Stimulated activated memory B cell treated with anti-CD40 and anti-IgM and Interleukin-4, amounts not matched to agents 10 μg/mL and 1 μg/mL and 100 μg/mL, for 72 hours (primary cell): Measurements from ENCODE around the gene GORASP1.

Experiments
- ATAC-seq: fragments of 150-1000 bp; cut with Tn5 transposase; 2 replicates; pipeline ENCODE4 v1.10.0; 2021
- H3K27ac Mint-ChIP-seq: one replicate; pipeline ENCODE4 v1.8.0; 2022; ENCODE audit warnings: mild to moderate bottlenecking, mixed read lengths
- H3K27me3 Mint-ChIP-seq: one replicate; pipeline ENCODE4 v1.8.0; 2022; ENCODE audit warnings: mixed read lengths
- H3K36me3 Mint-ChIP-seq: one replicate; pipeline ENCODE4 v1.8.0; 2022; ENCODE audit warnings: mixed read lengths
- H3K4me1 Mint-ChIP-seq: one replicate; pipeline ENCODE4 v1.8.0; 2022; ENCODE audit warnings: mixed read lengths
- H3K4me3 Mint-ChIP-seq: one replicate; pipeline ENCODE4 v1.8.0; 2022; ENCODE audit warnings: mild to moderate bottlenecking, moderate library complexity, mixed read lengths
- H3K9me3 Mint-ChIP-seq: one replicate; pipeline ENCODE4 v1.8.0; 2022; ENCODE audit warnings: mixed read lengths

Gene GORASP1

DNA sequence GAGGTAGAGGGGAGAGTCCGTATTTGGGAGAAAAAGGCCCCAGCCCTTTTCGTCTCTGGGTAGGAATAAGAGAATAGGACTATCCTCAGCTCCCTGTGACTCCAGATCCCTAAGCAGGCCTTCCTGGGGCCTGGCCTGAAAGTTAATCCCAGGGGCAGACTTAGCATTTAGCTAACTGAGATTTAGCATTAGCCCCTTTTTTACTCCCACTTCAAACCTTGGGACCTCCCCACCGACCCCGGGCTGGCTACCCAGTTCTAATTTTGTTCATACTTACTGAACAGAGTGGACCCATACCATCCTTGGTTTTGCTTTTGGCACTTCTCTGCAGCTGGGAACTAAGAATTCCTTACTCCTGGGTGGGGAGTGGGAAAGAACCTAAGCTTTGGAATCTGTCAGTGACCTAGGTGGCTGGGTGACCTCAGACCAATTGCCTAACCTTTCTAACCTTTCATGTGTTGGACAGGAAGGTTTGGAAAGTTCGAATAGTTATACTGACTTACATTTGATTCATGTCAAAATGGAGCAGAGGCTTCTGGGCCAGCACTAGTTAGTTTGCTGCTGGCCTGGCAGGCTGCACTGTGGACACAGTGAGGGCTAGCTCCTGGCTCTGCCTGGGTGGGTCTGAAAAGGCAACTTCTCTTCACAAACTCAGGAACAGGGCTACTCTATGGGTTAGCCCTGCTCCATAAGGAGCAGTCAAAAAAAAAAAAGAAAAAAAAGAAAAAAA lies 11.7 kb upstream of the GORASP1 start:
- Mint-ChIP-seq H3K4me1 (peaks cover 44% of the 10 kb centered on the region), H3K36me3 (peaks cover 15% of the 10 kb centered on the region), H3K9me3 (no peaks in the 10 kb centered on the region), H3K4me3 (no peak overlapping the region), H3K27me3 (no peaks in the 10 kb centered on the region), H3K27ac (no peak overlapping the region)
- ATAC-seq: no peak

DNA sequence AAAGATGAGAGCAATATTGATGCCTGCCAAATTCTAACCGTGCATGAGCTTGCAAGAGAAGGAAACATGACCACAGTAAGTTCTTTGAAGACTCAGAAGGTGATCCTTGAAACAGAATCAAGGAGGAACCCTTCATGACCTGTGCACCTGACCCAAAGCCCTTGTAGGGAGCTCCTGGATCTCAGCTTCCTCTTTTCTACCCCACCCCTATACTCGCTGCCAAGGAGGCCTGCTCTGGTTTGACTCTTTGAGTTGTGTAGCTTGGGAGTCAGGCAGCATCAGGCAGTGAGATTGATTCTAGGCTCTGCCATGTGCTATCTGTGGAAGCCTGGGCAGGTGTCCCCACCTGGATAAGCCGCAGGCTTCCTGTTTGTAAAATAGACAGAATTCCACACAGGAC lies 10.7 kb upstream of the GORASP1 start:
- Mint-ChIP-seq H3K36me3 (peaks cover 16% of the 10 kb centered on the region), H3K27me3 (no peaks in the 10 kb centered on the region), H3K4me3 (no peak overlapping the region), H3K27ac (peak overlapping the region; percentile 48), H3K9me3 (no peaks in the 10 kb centered on the region), H3K4me1 (peaks cover 41% of the 10 kb centered on the region)
- peak; percentile 64 for ATAC-seq

DNA sequence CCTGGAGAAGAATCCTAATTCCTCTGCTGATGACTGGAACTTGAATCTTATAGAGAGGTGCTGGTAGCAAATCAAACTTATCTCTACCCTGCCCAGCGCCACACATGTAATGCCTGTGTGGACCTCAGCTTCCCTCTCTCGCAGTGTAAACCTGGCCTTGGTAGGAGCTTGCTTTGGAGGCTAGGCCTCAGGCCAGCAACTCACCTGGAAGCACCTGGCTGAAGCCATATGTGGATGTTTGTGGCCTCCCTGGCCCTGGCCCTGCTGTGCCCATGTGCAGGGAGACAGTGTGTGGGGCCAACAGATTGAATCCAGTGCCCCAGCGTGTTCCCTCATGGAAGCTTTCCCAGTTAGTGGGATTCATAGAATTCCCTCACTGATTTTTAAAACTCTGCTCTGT lies 8.4 kb upstream of the GORASP1 start:
- Mint-ChIP-seq H3K27me3 (no peaks in the 10 kb centered on the region), H3K4me1 (peaks cover 19% of the 10 kb centered on the region)

DNA sequence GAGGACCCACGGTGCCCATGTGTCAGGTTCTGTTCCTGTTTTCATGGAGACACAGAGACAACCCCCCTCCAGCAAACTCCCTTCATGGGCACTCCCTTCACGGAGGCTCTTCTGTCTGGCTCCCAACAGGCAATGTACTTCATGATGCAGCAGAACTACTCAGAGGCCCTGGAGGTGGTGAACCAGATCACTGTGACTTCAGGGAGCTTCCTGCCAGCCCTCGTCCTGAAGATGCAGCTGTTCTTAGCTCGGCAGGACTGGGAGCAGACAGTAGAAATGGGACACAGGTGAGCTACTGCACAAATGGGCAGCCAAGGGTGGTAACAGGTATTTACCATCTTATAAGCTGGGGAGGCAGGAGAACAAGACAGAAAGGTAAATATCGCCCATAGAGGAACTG lies 7.0 kb upstream of the GORASP1 start:
- H3K27me3 Mint-ChIP-seq: no peaks in the 10 kb centered on the region
- ATAC-seq: no peak
- no peak overlapping the region for H3K4me3 Mint-ChIP-seq
- H3K27ac Mint-ChIP-seq: peak overlapping the region; percentile 0
- peaks cover 17% of the 10 kb centered on the region for H3K4me1 Mint-ChIP-seq
- no peaks in the 10 kb centered on the region for H3K9me3 Mint-ChIP-seq
- H3K36me3 Mint-ChIP-seq: peaks cover 23% of the 10 kb centered on the region

More for the DNA sequence above, 8.4 kb upstream of the GORASP1 start:
- ATAC-seq: no peak
- H3K9me3 Mint-ChIP-seq: no peaks in the 10 kb centered on the region
- no peak overlapping the region for H3K27ac Mint-ChIP-seq
- H3K4me3 Mint-ChIP-seq: no peak overlapping the region
- peaks cover 23% of the 10 kb centered on the region for H3K36me3 Mint-ChIP-seq

DNA sequence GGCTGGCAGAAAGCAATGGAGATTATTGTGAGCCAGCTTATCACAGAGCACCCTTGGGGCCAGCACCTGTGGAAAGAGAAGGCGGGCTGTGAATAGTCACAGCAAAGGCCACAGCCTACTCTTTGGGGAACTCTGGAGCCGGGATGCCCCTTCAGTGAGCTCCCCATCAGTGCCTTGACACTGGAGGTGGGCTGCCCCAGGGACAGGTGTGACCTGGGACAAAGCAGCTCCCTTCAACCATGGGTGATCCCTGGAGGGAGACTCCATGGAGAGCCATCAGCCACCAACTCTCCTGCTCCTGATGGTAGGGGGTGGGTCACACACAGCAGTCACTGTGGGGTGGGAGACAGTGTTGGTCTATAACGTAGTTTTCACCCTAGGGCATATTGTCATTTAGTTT lies 5.9 kb upstream of the GORASP1 start:
- Mint-ChIP-seq H3K27me3 (no peaks in the 10 kb centered on the region), H3K4me1 (peaks cover 21% of the 10 kb centered on the region), H3K9me3 (no peaks in the 10 kb centered on the region), H3K27ac (no peak overlapping the region), H3K36me3 (peaks cover 17% of the 10 kb centered on the region), H3K4me3 (no peak overlapping the region)
- ATAC-seq: no peak

DNA sequence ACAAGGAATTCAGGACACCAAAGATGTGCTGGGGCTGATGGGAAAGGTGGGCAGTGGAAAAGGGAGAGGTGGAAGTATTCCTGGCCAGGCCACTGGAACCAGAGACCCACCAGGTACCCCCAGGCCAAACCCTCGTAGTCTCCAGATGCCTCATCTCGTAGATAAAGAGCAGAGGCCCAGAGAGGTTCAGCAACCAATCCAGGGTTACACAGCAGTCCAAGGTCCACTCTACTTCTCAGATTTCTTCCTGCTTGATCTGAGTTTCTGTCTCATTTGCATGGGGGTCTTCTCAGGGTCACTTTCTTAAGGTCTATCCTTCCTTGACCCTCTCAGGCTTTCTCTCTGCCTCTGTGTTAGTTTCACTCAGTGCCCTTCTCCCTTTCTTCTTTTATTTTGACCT lies 5.1 kb upstream of the GORASP1 start:
- no peak for ATAC-seq
- Mint-ChIP-seq H3K9me3 (no peaks in the 10 kb centered on the region), H3K4me1 (peaks cover 20% of the 10 kb centered on the region), H3K36me3 (peaks cover 14% of the 10 kb centered on the region), H3K27me3 (no peaks in the 10 kb centered on the region), H3K27ac (no peak overlapping the region), H3K4me3 (no peak overlapping the region)

DNA sequence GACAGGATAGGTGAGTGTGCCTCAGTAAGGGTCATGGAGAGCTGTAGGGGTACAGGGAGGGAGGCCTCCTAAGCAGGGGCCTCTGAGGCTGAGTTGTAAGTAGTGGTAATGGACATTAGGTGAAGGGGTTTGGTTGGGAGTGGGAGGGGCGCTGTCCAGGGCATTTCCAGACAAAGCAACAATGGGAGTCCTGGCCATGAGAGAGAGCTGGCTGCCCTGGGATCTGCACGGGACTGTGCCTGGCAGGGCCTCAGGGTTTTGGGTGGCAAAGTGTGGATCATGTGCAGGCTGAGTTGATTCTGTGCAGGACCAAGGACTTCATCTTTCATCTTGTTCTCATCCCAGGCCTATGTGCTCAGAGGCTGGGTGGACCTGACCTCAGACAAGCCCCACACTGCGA lies 4.7 kb upstream of the GORASP1 start:
- no peaks in the 10 kb centered on the region for H3K27me3 Mint-ChIP-seq
- H3K4me3 Mint-ChIP-seq: no peak overlapping the region
- no peaks in the 10 kb centered on the region for H3K9me3 Mint-ChIP-seq
- peaks cover 20% of the 10 kb centered on the region for H3K4me1 Mint-ChIP-seq
- ATAC-seq: no peak
- peaks cover 14% of the 10 kb centered on the region for H3K36me3 Mint-ChIP-seq
- H3K27ac Mint-ChIP-seq: peak overlapping the region; percentile 19

DNA sequence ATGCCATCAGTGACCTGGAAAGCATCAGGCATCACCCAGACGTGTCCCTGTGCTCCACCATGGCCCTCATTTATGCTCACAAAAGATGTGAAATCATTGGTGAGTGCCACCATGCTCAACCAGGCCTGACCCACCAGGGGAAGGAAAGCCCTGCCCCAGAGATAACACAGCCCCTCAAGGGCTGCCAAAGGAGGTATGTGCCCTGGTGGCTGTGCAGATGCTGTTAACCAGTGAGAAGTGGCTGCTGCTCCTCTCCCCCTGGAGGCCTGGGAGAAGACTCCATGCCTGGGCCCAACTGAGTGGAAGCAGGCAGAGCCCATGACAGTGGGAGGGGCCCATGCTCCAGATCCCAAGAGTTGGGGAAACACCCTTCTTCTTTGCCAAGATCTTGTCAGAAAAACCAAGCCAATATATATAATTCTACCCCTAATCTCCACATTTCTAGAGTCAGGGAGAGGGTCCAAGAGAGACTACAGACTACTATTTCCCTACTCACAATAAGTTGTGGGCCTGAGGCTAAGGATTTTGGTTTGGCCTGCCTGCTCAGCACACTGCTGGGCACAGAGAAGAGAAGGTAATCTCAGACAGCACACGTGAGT lies 2.7 kb upstream of the GORASP1 start:
- H3K4me3 Mint-ChIP-seq: no peak overlapping the region
- no peak for ATAC-seq
- no peaks in the 10 kb centered on the region for H3K27me3 Mint-ChIP-seq
- peaks cover 38% of the 10 kb centered on the region for H3K4me1 Mint-ChIP-seq
- H3K36me3 Mint-ChIP-seq: peaks cover 14% of the 10 kb centered on the region
- no peak overlapping the region for H3K27ac Mint-ChIP-seq
- H3K9me3 Mint-ChIP-seq: no peaks in the 10 kb centered on the region

DNA sequence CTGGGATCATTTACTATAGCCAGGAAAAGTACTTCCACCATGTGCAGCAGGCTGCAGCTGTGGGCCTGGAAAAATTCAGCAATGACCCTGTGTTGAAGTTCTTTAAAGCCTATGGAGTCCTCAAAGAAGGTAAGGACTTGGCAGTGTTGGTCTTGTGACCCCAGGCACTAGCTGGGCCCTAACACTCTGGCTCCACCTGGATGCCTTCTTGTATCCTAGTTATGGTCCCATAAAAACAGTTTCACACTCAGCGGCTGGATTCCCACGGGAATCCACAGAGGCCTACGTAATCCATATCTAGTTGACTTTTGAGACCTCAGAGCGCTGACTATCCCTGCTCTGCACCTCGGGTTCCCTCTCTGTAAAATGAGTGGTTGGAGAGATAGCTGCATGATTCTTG lies 1.7 kb upstream of the GORASP1 start:
- Mint-ChIP-seq H3K9me3 (no peaks in the 10 kb centered on the region), H3K27ac (peak overlapping the region; percentile 85), H3K27me3 (no peaks in the 10 kb centered on the region), H3K4me3 (no peak overlapping the region), H3K36me3 (peaks cover 8% of the 10 kb centered on the region), H3K4me1 (peaks cover 43% of the 10 kb centered on the region)
- ATAC-seq: no peak

DNA sequence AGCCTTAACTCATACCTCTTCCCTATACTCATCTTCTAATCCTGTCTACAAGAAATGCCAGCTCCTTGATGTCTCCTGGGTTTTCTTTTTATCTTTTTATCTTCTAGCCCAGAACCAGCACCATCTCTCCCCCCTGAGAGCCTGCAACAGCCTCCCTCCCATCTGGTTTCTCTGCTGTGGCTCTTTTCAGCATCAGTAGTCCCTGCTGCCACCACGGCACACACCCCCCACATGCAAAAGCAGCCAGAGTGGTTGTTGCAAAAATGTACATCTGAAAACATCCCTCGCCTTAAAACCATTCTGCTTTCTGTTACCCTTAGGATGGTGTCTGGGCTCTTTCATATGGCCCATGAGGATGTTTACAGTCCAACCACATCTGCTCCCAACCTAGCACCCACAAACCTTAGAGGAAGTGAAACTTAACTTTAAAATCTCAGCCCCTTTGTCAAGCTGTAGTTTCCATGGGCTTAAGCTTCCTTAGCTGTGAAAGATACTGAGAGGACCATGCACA lies 828 bp upstream of the GORASP1 start:
- ATAC-seq: peak; percentile 88
- H3K4me3 Mint-ChIP-seq: peak overlapping the region; percentile 91
- H3K4me1 Mint-ChIP-seq: peaks cover 50% of the 10 kb centered on the region
- peaks cover 7% of the 10 kb centered on the region for H3K36me3 Mint-ChIP-seq
- no peaks in the 10 kb centered on the region for H3K9me3 Mint-ChIP-seq
- H3K27me3 Mint-ChIP-seq: no peaks in the 10 kb centered on the region
- H3K27ac Mint-ChIP-seq: peak overlapping the region; percentile 85

DNA sequence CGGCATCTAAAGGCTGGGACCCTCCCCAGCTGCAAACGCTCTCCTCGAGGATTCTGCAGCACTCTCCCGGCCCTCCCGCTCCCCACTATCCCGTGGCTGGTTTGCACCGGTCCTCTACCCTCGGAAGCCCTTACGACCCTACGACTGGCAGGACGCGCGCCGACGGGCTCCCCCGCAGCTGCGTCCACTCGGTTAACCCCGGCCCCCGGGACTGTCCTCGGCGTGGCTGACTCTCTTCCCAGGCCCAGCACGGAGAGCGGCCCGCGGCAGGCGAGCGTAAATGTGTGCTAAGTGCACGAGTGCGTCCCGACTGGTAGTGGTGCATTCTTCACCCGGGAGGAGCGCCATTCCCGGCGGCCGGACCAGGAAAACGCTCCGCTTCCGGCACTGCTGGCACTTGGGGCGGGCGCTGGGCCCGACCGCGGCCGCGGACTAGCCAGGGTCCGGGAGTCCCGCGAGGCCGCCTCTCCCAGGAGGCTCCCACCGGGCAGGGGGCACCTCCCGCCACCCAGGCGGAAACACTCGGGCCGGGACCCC lies 508 bp downstream of the GORASP1 start:
- no peaks in the 10 kb centered on the region for H3K27me3 Mint-ChIP-seq
- peaks cover 3% of the 10 kb centered on the region for H3K36me3 Mint-ChIP-seq
- peaks cover 62% of the 10 kb centered on the region for H3K4me1 Mint-ChIP-seq
- peak overlapping the region; percentile 85 for H3K27ac Mint-ChIP-seq
- H3K4me3 Mint-ChIP-seq: peak overlapping the region; percentile 77
- no peaks in the 10 kb centered on the region for H3K9me3 Mint-ChIP-seq
- no peak for ATAC-seq

DNA sequence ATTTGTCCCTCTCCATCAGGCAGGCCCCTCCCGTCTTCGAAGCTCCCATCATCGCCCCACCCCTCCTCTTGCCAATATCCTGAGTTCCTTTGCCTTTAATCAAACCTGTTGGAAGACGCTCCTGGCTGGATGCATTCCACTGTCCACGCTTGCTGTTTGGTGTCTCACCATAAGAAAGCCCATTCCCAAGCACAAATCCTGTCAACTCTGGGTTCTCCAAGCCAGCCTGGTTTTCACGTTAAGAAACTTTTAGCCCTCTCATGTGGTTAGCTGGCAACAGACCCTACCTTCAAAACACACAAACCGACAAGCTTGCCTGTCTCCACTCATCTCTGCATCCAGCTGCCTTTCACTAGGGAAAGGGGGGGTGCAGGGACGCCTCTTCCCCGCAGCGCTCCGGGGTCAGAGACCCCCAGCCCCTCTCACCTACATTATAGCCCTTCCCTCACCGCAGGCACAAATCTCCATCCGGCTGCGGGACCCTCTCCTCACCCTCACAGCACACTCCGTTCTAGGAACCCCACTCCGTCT lies 1.1 kb downstream of the GORASP1 start:
- peak overlapping the region; percentile 77 for H3K4me3 Mint-ChIP-seq

DNA sequence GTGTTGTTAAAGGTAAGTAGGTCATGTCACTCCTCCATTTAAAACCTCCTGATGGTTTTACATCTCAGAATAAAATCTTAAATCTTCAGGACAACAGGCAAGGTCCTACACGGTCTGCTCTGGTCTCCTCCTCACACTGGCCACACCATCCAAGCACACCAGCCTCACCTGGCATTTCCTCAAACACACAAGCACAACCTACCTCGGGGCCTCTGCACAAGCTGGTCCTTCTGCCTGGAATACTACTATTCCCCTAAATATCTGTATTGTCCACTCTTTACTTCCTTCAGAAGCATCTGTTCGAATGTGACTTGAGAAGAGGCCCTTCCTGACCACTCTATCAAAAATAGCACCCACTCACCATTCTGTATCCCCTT lies 1.8 kb downstream of the GORASP1 start:
- peaks cover 71% of the 10 kb centered on the region for H3K4me1 Mint-ChIP-seq
- H3K9me3 Mint-ChIP-seq: no peaks in the 10 kb centered on the region
- H3K27ac Mint-ChIP-seq: peak overlapping the region; percentile 85
- no peaks in the 10 kb centered on the region for H3K27me3 Mint-ChIP-seq
- ATAC-seq: no peak
- H3K4me3 Mint-ChIP-seq: peak overlapping the region; percentile 77
- H3K36me3 Mint-ChIP-seq: no peaks in the 10 kb centered on the region

More for the DNA sequence above, 1.1 kb downstream of the GORASP1 start:
- H3K36me3 Mint-ChIP-seq: no peaks in the 10 kb centered on the region
- H3K9me3 Mint-ChIP-seq: no peaks in the 10 kb centered on the region
- peak overlapping the region; percentile 85 for H3K27ac Mint-ChIP-seq
- H3K27me3 Mint-ChIP-seq: no peaks in the 10 kb centered on the region
- ATAC-seq: no peak
- peaks cover 64% of the 10 kb centered on the region for H3K4me1 Mint-ChIP-seq

DNA sequence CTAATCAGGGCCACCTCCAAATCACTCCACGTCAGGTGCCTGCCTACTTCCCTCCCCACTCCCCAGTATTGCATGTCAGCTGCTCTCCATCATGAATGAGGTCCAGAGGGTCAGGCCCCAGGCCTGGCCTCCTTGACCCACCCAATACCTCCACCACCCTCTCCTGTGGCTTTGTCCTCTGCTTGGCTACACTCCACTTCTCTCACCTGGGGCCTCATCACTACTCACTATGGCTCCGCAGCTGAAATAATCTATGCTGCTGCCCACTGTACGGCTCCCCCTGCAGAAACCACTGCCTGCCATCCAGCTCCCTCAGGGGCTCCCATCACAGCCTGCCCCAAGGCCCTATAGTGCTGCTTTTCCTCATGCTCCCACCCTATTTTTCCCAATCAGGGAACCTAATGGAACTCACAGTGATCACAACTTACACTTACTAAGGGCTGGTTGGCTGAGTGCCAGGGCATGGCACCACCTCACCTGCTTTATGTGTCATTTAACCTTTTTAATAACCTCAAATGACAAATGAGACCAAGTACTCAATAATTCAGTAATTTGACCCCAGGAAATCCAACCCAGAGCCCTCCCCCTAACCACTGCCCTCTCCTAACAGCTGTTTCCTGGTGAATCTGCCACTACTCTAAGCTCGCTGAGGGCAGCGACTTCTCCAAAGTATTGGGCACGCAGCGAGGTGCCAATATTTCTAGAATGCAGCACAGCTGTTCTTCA lies 2.3 kb downstream of the GORASP1 start:
- no peak for ATAC-seq
- H3K9me3 Mint-ChIP-seq: no peaks in the 10 kb centered on the region
- peaks cover 71% of the 10 kb centered on the region for H3K4me1 Mint-ChIP-seq
- H3K36me3 Mint-ChIP-seq: no peaks in the 10 kb centered on the region
- no peak overlapping the region for H3K4me3 Mint-ChIP-seq
- peak overlapping the region; percentile 85 for H3K27ac Mint-ChIP-seq
- no peaks in the 10 kb centered on the region for H3K27me3 Mint-ChIP-seq
